ENCODE results near the gene ARID5B.

ARID5B gene

DNA sequence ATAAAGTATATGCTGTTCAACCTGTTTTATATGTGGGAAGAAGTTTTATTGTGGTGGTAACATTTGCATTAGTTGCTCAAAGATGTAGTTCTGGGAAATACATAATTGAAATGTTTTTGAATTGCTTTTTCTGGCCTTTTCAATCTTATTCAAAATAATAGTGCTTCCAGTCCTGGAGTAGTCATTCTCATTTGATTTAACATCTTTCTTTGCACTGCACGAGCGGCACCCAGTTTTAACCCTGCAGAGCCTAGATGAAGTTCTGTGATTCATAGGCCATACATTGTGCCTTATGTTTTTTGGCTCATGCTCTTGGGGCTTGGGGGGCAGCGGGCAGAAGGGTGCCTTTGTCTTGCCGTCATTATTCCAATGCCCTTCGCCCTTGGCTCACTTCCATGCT, 9.9 kb downstream of the ARID5B start:
- H3K4me1 ChIP-seq (ENCODE audit: low read length), result no peaks in the 10 kb centered on the region
- H3K9me2 ChIP-seq (replicated peaks; ENCODE audit: insufficient read depth, low read length), result no peaks in the 10 kb centered on the region
- H3K9me3 ChIP-seq (replicated peaks; ENCODE audit: insufficient read depth, low read length), result no peaks in the 10 kb centered on the region
- H4K20me1 ChIP-seq (ENCODE audit: insufficient read depth, low read length), result no peaks in the 10 kb centered on the region
- no peaks in the 10 kb centered on the region for H3K27me3 ChIP-seq (replicated peaks; ENCODE audit: insufficient read depth, low read length)
- no peak for DNase-seq
- no peak for TF ChIP-seq EZH2 (optimal IDR thresholded peaks at IDR 0.05; ENCODE audit: low read depth, low read length)
- TF ChIP-seq EZH2phosphoT487 (IDR thresholded peaks at IDR 0.05; ENCODE audit: low read length), result no peak
- TF ChIP-seq, protein P1, sequence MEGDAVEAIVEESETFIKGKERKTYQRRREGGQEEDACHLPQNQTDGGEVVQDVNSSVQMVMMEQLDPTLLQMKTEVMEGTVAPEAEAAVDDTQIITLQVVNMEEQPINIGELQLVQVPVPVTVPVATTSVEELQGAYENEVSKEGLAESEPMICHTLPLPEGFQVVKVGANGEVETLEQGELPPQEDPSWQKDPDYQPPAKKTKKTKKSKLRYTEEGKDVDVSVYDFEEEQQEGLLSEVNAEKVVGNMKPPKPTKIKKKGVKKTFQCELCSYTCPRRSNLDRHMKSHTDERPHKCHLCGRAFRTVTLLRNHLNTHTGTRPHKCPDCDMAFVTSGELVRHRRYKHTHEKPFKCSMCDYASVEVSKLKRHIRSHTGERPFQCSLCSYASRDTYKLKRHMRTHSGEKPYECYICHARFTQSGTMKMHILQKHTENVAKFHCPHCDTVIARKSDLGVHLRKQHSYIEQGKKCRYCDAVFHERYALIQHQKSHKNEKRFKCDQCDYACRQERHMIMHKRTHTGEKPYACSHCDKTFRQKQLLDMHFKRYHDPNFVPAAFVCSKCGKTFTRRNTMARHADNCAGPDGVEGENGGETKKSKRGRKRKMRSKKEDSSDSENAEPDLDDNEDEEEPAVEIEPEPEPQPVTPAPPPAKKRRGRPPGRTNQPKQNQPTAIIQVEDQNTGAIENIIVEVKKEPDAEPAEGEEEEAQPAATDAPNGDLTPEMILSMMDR (IDR thresholded peaks at IDR 0.05; ENCODE audit: low read length), result no peak
- H3K9ac ChIP-seq (ENCODE audit: low read length), result no peak overlapping the region
- H3K4me3 ChIP-seq (ENCODE audit: low read length), result no peak overlapping the region
- H2AFZ ChIP-seq (ENCODE audit: low read length), result no peak overlapping the region
- no peak overlapping the region for H3K27ac ChIP-seq (ENCODE audit: low read length)
- no peaks in the 10 kb centered on the region for H3F3A ChIP-seq (ENCODE audit: insufficient read depth, low read length)
- peaks cover 14% of the 10 kb centered on the region for H3K36me3 ChIP-seq (replicated peaks; ENCODE audit: insufficient read depth, low read length)
- peaks cover 93% of the 10 kb centered on the region for H3K79me2 ChIP-seq (ENCODE audit: low read length)
- no peak overlapping the region for H3K4me2 ChIP-seq (ENCODE audit: low read depth, low read length)

DNA sequence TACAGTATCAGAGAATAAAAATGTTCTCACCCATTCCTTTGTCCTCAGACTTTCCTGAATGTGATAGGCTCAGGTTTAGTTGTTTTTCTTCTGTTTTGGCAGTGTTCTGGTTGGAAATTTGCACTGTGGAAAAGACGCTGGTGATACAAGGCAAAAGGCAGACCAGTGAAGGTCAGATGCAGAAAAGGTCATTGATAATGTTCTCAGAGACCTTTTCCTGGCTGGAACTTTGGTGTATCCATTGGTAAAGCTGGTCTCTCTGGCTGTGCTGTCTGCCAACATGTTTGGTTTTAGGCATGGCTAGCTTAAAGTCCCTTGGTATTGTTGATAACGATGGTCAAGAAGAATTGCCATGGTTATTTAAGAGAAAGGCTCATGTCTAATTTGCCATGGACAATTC, 11.5 kb downstream of the ARID5B start:
- Histone ChIP-seq H3K27ac (ENCODE audit: low read length) (no peak overlapping the region), H3K9ac (ENCODE audit: low read length) (no peak overlapping the region), H2AFZ (ENCODE audit: low read length) (no peak overlapping the region), H3K27me3 (replicated peaks; ENCODE audit: insufficient read depth, low read length) (no peaks in the 10 kb centered on the region), H3K4me1 (ENCODE audit: low read length) (no peaks in the 10 kb centered on the region), H3K4me3 (ENCODE audit: low read length) (no peak overlapping the region), H3K79me2 (ENCODE audit: low read length) (peaks cover 90% of the 10 kb centered on the region), H4K20me1 (ENCODE audit: insufficient read depth, low read length) (no peaks in the 10 kb centered on the region), H3K9me2 (replicated peaks; ENCODE audit: insufficient read depth, low read length) (no peaks in the 10 kb centered on the region), H3K9me3 (replicated peaks; ENCODE audit: insufficient read depth, low read length) (no peaks in the 10 kb centered on the region), H3K36me3 (replicated peaks; ENCODE audit: insufficient read depth, low read length) (peaks cover 20% of the 10 kb centered on the region), H3K4me2 (ENCODE audit: low read depth, low read length) (no peak overlapping the region), H3F3A (ENCODE audit: insufficient read depth, low read length) (no peaks in the 10 kb centered on the region)
- DNase-seq, result no peak
- TF ChIP-seq EZH2phosphoT487 (IDR thresholded peaks at IDR 0.05; ENCODE audit: low read length), result no peak
- TF ChIP-seq, protein P1 (IDR thresholded peaks at IDR 0.05; ENCODE audit: low read length), result no peak
- no peak for TF ChIP-seq EZH2 (optimal IDR thresholded peaks at IDR 0.05; ENCODE audit: low read depth, low read length)

DNA sequence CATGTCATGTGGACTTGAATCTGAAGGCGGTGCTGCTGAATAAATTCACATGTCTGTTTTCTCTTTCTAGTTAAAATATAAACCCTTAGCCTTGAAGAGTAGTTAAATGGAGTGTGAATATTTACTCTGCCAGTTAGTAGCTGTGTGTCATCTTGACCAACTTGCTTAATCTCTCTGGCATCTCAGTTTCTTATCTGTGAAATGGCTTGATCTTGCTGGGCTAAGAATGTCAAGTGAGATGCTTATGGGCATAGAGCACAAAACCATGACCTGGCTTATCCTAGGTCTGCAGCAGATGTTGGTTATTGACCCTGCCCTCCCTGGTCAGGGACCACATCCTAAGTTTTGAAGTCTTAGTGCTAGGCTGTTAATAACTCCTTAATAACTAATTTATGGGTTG, 16.6 kb downstream of the ARID5B start:
- peaks cover 94% of the 10 kb centered on the region for H3K79me2 ChIP-seq (ENCODE audit: low read length)
- H3K4me3 ChIP-seq (ENCODE audit: low read length), result no peak overlapping the region
- no peaks in the 10 kb centered on the region for H3K9me3 ChIP-seq (replicated peaks; ENCODE audit: insufficient read depth, low read length)
- no peak overlapping the region for H3K27ac ChIP-seq (ENCODE audit: low read length)
- peaks cover 6% of the 10 kb centered on the region; the same call in 1 of the 2 replicates for H3K4me1 ChIP-seq (ENCODE audit: low read length)
- no peaks in the 10 kb centered on the region for H3K9me2 ChIP-seq (replicated peaks; ENCODE audit: insufficient read depth, low read length)
- H3F3A ChIP-seq (ENCODE audit: insufficient read depth, low read length), result no peaks in the 10 kb centered on the region
- no peak for DNase-seq
- H3K4me2 ChIP-seq (ENCODE audit: low read depth, low read length), result no peak overlapping the region
- H4K20me1 ChIP-seq (ENCODE audit: insufficient read depth, low read length), result no peaks in the 10 kb centered on the region
- no peaks in the 10 kb centered on the region for H3K27me3 ChIP-seq (replicated peaks; ENCODE audit: insufficient read depth, low read length)
- H3K36me3 ChIP-seq (replicated peaks; ENCODE audit: insufficient read depth, low read length), result peaks cover 24% of the 10 kb centered on the region
- TF ChIP-seq EZH2 (optimal IDR thresholded peaks at IDR 0.05; ENCODE audit: low read depth, low read length) (no peak), EZH2phosphoT487 (IDR thresholded peaks at IDR 0.05; ENCODE audit: low read length) (no peak)
- TF ChIP-seq, protein P1 (IDR thresholded peaks at IDR 0.05; ENCODE audit: low read length), result no peak
- no peak overlapping the region for H3K9ac ChIP-seq (ENCODE audit: low read length)
- no peak overlapping the region for H2AFZ ChIP-seq (ENCODE audit: low read length)
